ENCODE data around the gene SPEG.
A peak's percentile ranks its signal among the peaks of the same experiment; 100 is the strongest.

SPEG gene

GRCh38 chr2:219437690-219438206 is 3.1 kb downstream of the SPEG start:
- Histone ChIP-seq H3K9me3 (no peaks in the 10 kb centered on the region), H3K4me1 (peaks cover 11% of the 10 kb centered on the region), H3K36me3 (replicated peaks) (no peaks in the 10 kb centered on the region), H3K4me3 (no peak overlapping the region), H3K27me3 (ENCODE audit: low read depth) (no peaks in the 10 kb centered on the region)
- no peak for DNase-seq (ENCODE audit: low spot score in 2 of 2)
- in situ Hi-C loops (cut with MboI; ENCODE audit: low sequenced_read_pairs) = no loop called here

GRCh38 chr2:219438453-219438852 is 3.8 kb downstream of the SPEG start:
- in situ Hi-C loops (cut with MboI; ENCODE audit: low sequenced_read_pairs) = no loop called here

GRCh38 chr2:219439506-219439905 is 4.9 kb downstream of the SPEG start:
- Histone ChIP-seq H3K4me3 (no peak overlapping the region), H3K9me3 (no peaks in the 10 kb centered on the region), H3K36me3 (replicated peaks) (no peaks in the 10 kb centered on the region), H3K27me3 (ENCODE audit: low read depth) (no peaks in the 10 kb centered on the region), H3K4me1 (peaks cover 9% of the 10 kb centered on the region)
- no peak for DNase-seq (ENCODE audit: low spot score in 2 of 2)
- in situ Hi-C loops (cut with MboI; ENCODE audit: low sequenced_read_pairs) = no loop called here

More at GRCh38 chr2:219438453-219438852, 3.8 kb downstream of the SPEG start:
- H3K9me3 ChIP-seq = no peaks in the 10 kb centered on the region
- H3K4me3 ChIP-seq = no peak overlapping the region
- H3K36me3 ChIP-seq (replicated peaks) = no peaks in the 10 kb centered on the region
- DNase-seq (ENCODE audit: low spot score in 2 of 2) = no peak
- H3K4me1 ChIP-seq = peaks cover 11% of the 10 kb centered on the region
- no peaks in the 10 kb centered on the region for H3K27me3 ChIP-seq (ENCODE audit: low read depth)

GRCh38 chr2:219440388-219441256 is 6.0 kb downstream of the SPEG start:
- no peak for DNase-seq (ENCODE audit: low spot score in 2 of 2)
- H3K36me3 ChIP-seq (replicated peaks) = no peaks in the 10 kb centered on the region
- peaks cover 9% of the 10 kb centered on the region for H3K4me1 ChIP-seq
- no peaks in the 10 kb centered on the region for H3K9me3 ChIP-seq
- in situ Hi-C loops (cut with MboI; ENCODE audit: low sequenced_read_pairs) = no loop called here
- no peaks in the 10 kb centered on the region for H3K27me3 ChIP-seq (ENCODE audit: low read depth)
- no peak overlapping the region for H3K4me3 ChIP-seq

GRCh38 chr2:219441451-219442255 is 7.0 kb downstream of the SPEG start:
- Histone ChIP-seq H3K4me1 (peaks cover 9% of the 10 kb centered on the region), H3K36me3 (replicated peaks) (no peaks in the 10 kb centered on the region), H3K27me3 (ENCODE audit: low read depth) (no peaks in the 10 kb centered on the region), H3K4me3 (peak overlapping the region; percentile 38), H3K9me3 (no peaks in the 10 kb centered on the region)
- in situ Hi-C loops (cut with MboI; ENCODE audit: low sequenced_read_pairs) = no loop called here
- DNase-seq (ENCODE audit: low spot score in 2 of 2) = peak; percentile 31 to 86

GRCh38 chr2:219442256-219443015 is 7.8 kb downstream of the SPEG start:
- Histone ChIP-seq H3K4me3 (peak overlapping the region; percentile 38), H3K4me1 (peaks cover 9% of the 10 kb centered on the region), H3K36me3 (replicated peaks) (no peaks in the 10 kb centered on the region), H3K27me3 (ENCODE audit: low read depth) (no peaks in the 10 kb centered on the region), H3K9me3 (no peaks in the 10 kb centered on the region)
- no peak for DNase-seq (ENCODE audit: low spot score in 2 of 2)
- in situ Hi-C loops (cut with MboI; ENCODE audit: low sequenced_read_pairs) = no loop called here

GRCh38 chr2:219443016-219443696 is 8.5 kb downstream of the SPEG start:
- in situ Hi-C loops (cut with MboI; ENCODE audit: low sequenced_read_pairs) = no loop called here
- Histone ChIP-seq H3K27me3 (ENCODE audit: low read depth) (no peaks in the 10 kb centered on the region), H3K4me3 (peak overlapping the region; percentile 38), H3K4me1 (peaks cover 9% of the 10 kb centered on the region), H3K9me3 (no peaks in the 10 kb centered on the region), H3K36me3 (replicated peaks) (no peaks in the 10 kb centered on the region)
- DNase-seq (ENCODE audit: low spot score in 2 of 2) = no peak

- Histone ChIP-seq H3K4me1 (peaks cover 9% of the 10 kb centered on the region), H3K36me3 (replicated peaks) (no peaks in the 10 kb centered on the region), H3K4me3 (no peak overlapping the region), H3K9me3 (no peaks in the 10 kb centered on the region), H3K27me3 (ENCODE audit: low read depth) (no peaks in the 10 kb centered on the region)
- no peak for DNase-seq (ENCODE audit: low spot score in 2 of 2)
- in situ Hi-C loops (cut with MboI; ENCODE audit: low sequenced_read_pairs) = no loop called here
Observed at GRCh38 chr2:219443697-219444023, 9.0 kb downstream of the SPEG start.

GRCh38 chr2:219444566-219445091 is 10.0 kb downstream of the SPEG start:
- no peak for DNase-seq (ENCODE audit: low spot score in 2 of 2)
- Histone ChIP-seq H3K36me3 (replicated peaks) (0 out of 2 replicates have a peak, but pooled peaks cover 4% of the 10 kb centered on the region), H3K4me3 (no peak overlapping the region), H3K27me3 (ENCODE audit: low read depth) (no peaks in the 10 kb centered on the region), H3K9me3 (no peaks in the 10 kb centered on the region), H3K4me1 (peaks cover 9% of the 10 kb centered on the region)
- in situ Hi-C loops (cut with MboI; ENCODE audit: low sequenced_read_pairs) = no loop called here

- Histone ChIP-seq H3K4me1 (peaks cover 9% of the 10 kb centered on the region), H3K9me3 (no peaks in the 10 kb centered on the region), H3K4me3 (no peak overlapping the region), H3K27me3 (ENCODE audit: low read depth) (no peaks in the 10 kb centered on the region), H3K36me3 (replicated peaks) (0 out of 2 replicates have a peak, but pooled peaks cover 4% of the 10 kb centered on the region)
- DNase-seq (ENCODE audit: low spot score in 2 of 2) = no peak
- in situ Hi-C loops (cut with MboI; ENCODE audit: low sequenced_read_pairs) = no loop called here
Observed at GRCh38 chr2:219445220-219445640, 10.6 kb downstream of the SPEG start.

GRCh38 chr2:219446101-219446504 is 11.5 kb downstream of the SPEG start:
- no peak overlapping the region for H3K4me3 ChIP-seq
- H3K4me1 ChIP-seq = peaks cover 5% of the 10 kb centered on the region
- H3K9me3 ChIP-seq = no peaks in the 10 kb centered on the region
- in situ Hi-C loops (cut with MboI; ENCODE audit: low sequenced_read_pairs) = no loop called here
- DNase-seq (ENCODE audit: low spot score in 2 of 2) = peak in 1 of 2 experiments; percentile 34
- H3K27me3 ChIP-seq (ENCODE audit: low read depth) = no peaks in the 10 kb centered on the region
- 0 out of 2 replicates have a peak, but pooled peaks cover 4% of the 10 kb centered on the region for H3K36me3 ChIP-seq (replicated peaks)

- 0 out of 2 replicates have a peak, but pooled peaks cover 4% of the 10 kb centered on the region for H3K36me3 ChIP-seq (replicated peaks)
- no peaks in the 10 kb centered on the region for H3K27me3 ChIP-seq (ENCODE audit: low read depth)
- in situ Hi-C loops (cut with MboI; ENCODE audit: low sequenced_read_pairs) = no loop called here
- H3K9me3 ChIP-seq = no peaks in the 10 kb centered on the region
- H3K4me3 ChIP-seq = no peak overlapping the region
- no peak for DNase-seq (ENCODE audit: low spot score in 2 of 2)
- no peaks in the 10 kb centered on the region for H3K4me1 ChIP-seq
Observed at GRCh38 chr2:219446689-219447088, 12.0 kb downstream of the SPEG start.

Measured in HAP-1 (cell line).